Hematopoietic multipotent progenitor cell treated with erythropoietin and hydrocortisone succinate and interleukin-3 and kit ligand, for 4 days (in vitro differentiated cells): ENCODE results near the gene ZMYM3.

Experiments
- DNase-seq: peaks from one replicate; pipeline ENCODE4 v3.0.0-alpha.2; 2015

Gene ZMYM3

GRCh38 chrX:71199252-71200008 is 54.5 kb downstream of the ZMYM3 start:
- DNase-seq: no peak

- peak; percentile 76 for DNase-seq
Observed at GRCh38 chrX:71198066-71198465, 55.9 kb downstream of the ZMYM3 start.

GRCh38 chrX:71195964-71196649 is 57.8 kb downstream of the ZMYM3 start:
- DNase-seq: peak; percentile 43

GRCh38 chrX:71191248-71191647 is 62.7 kb downstream of the ZMYM3 start:
- DNase-seq: no peak
